BJ (cell line): ENCODE results near the gene DPM2. TPM values are rescaled to one million over a fixed set of nuclear protein-coding genes. Genes with fewer than 3 reads are reported as not detected.

Experiments used
- CTCF ChIA-PET: fragments of 350-600 bp; formaldehyde crosslinking; extraction: SDS; loops from one replicate; lab custom pipeline; 2021; ENCODE audit warnings: antibody characterized with exemption, inconsistent platforms; lab: Yijun Ruan, JAX
- POLR2A ChIA-PET: fragments of 300-600 bp; sonication (Branson Sonifier 250); formaldehyde crosslinking; extraction: SDS; loops from one replicate; lab custom pipeline; 2021; ENCODE audit warnings: antibody characterized with exemption; lab: Charles Lee
- DNase-seq: peaks from one replicate; pipeline ENCODE4 v3.0.0-alpha.2; 2011; ENCODE audit warnings: low read depth
- H3K27me3 ChIP-seq: 2 replicates; pipeline ENCODE4 v1.6.0; 2011; ENCODE audit warnings: low read length; ENCODE audit not compliant: control insufficient read depth, insufficient read depth
- H3K36me3 ChIP-seq: 2 replicates; pipeline ENCODE4 v1.5.1; 2011; ENCODE audit warnings: low read length; ENCODE audit not compliant: control insufficient read depth, insufficient read depth
- H3K4me3 ChIP-seq: 2 replicates; pipeline ENCODE4 v1.5.1; 2011; ENCODE audit warnings: low read depth, mild to moderate bottlenecking, control low read depth, low read length
- CTCF ChIP-seq: IDR thresholded peaks from 2 replicates; pipeline ENCODE4 v1.5.1; 2011; ENCODE audit warnings: low read depth, mild to moderate bottlenecking, control low read depth, inconsistent platforms, low read length, moderate library complexity; ENCODE audit not compliant: insufficient read depth
- polyA plus RNA-seq: library from polyadenylated mRNA; depleted of rRNA; stranded (reverse); fragments of >200 nt; gene quantifications from 2 replicates; pipeline ENCODE4 v1.2.3, GENCODE V29; 2011

DPM2 gene
- polyA plus RNA-seq, 1 experiment, result 55.3 TPM

GRCh38 chr9:127968700-127969383 lies 31.2 kb upstream of the DPM2 start:
- Histone ChIP-seq H3K36me3 (no peaks in the 10 kb centered on the region), H3K27me3 (no peaks in the 10 kb centered on the region), H3K4me3 (no peak overlapping the region)
- ChIA-PET POLR2A (no interaction called here), CTCF (interaction anchor here (1.0 kb wide), 1 partner anchor 66 kb away, joined by 3 read pairs; no protein-coding TSS in a partner anchor)
- peak; percentile 69 for DNase-seq
- TF ChIP-seq CTCF, result no peak

- Histone ChIP-seq H3K36me3 (no peaks in the 10 kb centered on the region), H3K4me3 (no peak overlapping the region), H3K27me3 (no peaks in the 10 kb centered on the region)
- 0 out of 2 replicates have a peak, but pooled peaks have one; percentile 6 for TF ChIP-seq CTCF
- no peak for DNase-seq
- ChIA-PET POLR2A (no interaction called here), CTCF (interaction anchor here (1.0 kb wide), 1 partner anchor 66 kb away, joined by 3 read pairs; no protein-coding TSS in a partner anchor)
Observed at GRCh38 chr9:127968042-127968441, 30.4 kb upstream of the DPM2 start.

GRCh38 chr9:127967151-127967809 lies 29.6 kb upstream of the DPM2 start:
- no peak for DNase-seq
- Histone ChIP-seq H3K36me3 (no peaks in the 10 kb centered on the region), H3K27me3 (no peaks in the 10 kb centered on the region), H3K4me3 (no peak overlapping the region)
- POLR2A ChIA-PET, result no interaction called here
- CTCF ChIA-PET, result interaction anchor here (1.0 kb wide), 1 partner anchor 24 kb away, joined by 3 read pairs; no protein-coding TSS in a partner anchor
- no peak for TF ChIP-seq CTCF

GRCh38 chr9:127966416-127967150 lies 28.9 kb upstream of the DPM2 start:
- Histone ChIP-seq H3K36me3 (no peaks in the 10 kb centered on the region), H3K4me3 (no peak overlapping the region), H3K27me3 (no peaks in the 10 kb centered on the region)
- no peak for TF ChIP-seq CTCF
- ChIA-PET POLR2A (no interaction called here), CTCF (interaction anchor here (1.0 kb wide), 1 partner anchor 23 kb away, joined by 3 read pairs; no protein-coding TSS in a partner anchor)
- DNase-seq, result no peak

- no peak for TF ChIP-seq CTCF
- no peak for DNase-seq
- Histone ChIP-seq H3K36me3 (no peaks in the 10 kb centered on the region), H3K27me3 (no peaks in the 10 kb centered on the region), H3K4me3 (no peak overlapping the region)
- ChIA-PET CTCF (no interaction called here), POLR2A (interaction anchor here (0.6 kb wide), 1 partner anchor 13 kb away, joined by 3 read pairs; no protein-coding TSS in a partner anchor)
Observed at GRCh38 chr9:127965953-127966352, 28.3 kb upstream of the DPM2 start.
